GM18508 (cell line): ENCODE data around the gene PDYN.
"Not testable (repeated sequence)": the region's sequence is repeated elsewhere in the genome, so short reads cannot be mapped to it uniquely, and the experiment has no call there.

Experiments used
- ATAC-seq: cut with Tn5 transposase; IDR thresholded peaks from one replicate; pipeline ENCODE4 v1.9.1; 2021; ENCODE audit warnings: moderate number of reproducible peaks; ENCODE audit not compliant: insufficient read depth, unreplicated experiment

Gene PDYN

GRCh38 chr20:1993986-1994385 is at the start of gene PDYN:
Gene PDYN, minus strand, starts transcription at chr20:1994058. Its CDS starts 10,974 bp downstream, at chr20:1983084.
- no peak for ATAC-seq

- ATAC-seq = no peak
Observed at GRCh38 chr20:2042400-2042799, 48.5 kb upstream of the PDYN start.

- ATAC-seq = no peak
Observed at GRCh38 chr20:2038161-2038560, 44.3 kb upstream of the PDYN start.

- ATAC-seq = no peak
Observed at GRCh38 chr20:2037296-2037914, 43.5 kb upstream of the PDYN start.

GRCh38 chr20:2036357-2036756 is 42.5 kb upstream of the PDYN start:
- not testable (repeated sequence) for ATAC-seq

GRCh38 chr20:2032168-2032567 is 38.3 kb upstream of the PDYN start:
- no peak for ATAC-seq

- ATAC-seq = no peak
Observed at GRCh38 chr20:2026514-2026913, 32.7 kb upstream of the PDYN start.

GRCh38 chr20:2026004-2026403 is 32.1 kb upstream of the PDYN start:
- no peak for ATAC-seq

GRCh38 chr20:2023151-2023550 is 29.3 kb upstream of the PDYN start:
- no peak for ATAC-seq

GRCh38 chr20:2022163-2022562 is 28.3 kb upstream of the PDYN start:
- ATAC-seq = no peak

GRCh38 chr20:2010533-2010932 is 16.7 kb upstream of the PDYN start:
- no peak for ATAC-seq

GRCh38 chr20:2006452-2007361 is 12.8 kb upstream of the PDYN start:
- no peak for ATAC-seq

GRCh38 chr20:2005831-2006426 is 12.1 kb upstream of the PDYN start:
- ATAC-seq = no peak

- no peak for ATAC-seq
Observed at GRCh38 chr20:2005359-2005758, 11.5 kb upstream of the PDYN start.

GRCh38 chr20:2004171-2004570 is 10.3 kb upstream of the PDYN start:
- no peak for ATAC-seq

GRCh38 chr20:2002365-2002764 is 8.5 kb upstream of the PDYN start:
- ATAC-seq = no peak

GRCh38 chr20:2001119-2001518 is 7.3 kb upstream of the PDYN start:
- no peak for ATAC-seq

- ATAC-seq = no peak
Observed at GRCh38 chr20:2000285-2000684, 6.4 kb upstream of the PDYN start.

GRCh38 chr20:1998715-1999114 is 4.9 kb upstream of the PDYN start:
- no peak for ATAC-seq

- ATAC-seq = no peak
Observed at GRCh38 chr20:1998193-1998520, 4.3 kb upstream of the PDYN start.

- no peak for ATAC-seq
Observed at GRCh38 chr20:1997483-1998192, 3.8 kb upstream of the PDYN start.
